Activated B cell treated with CpG ODN at 0.5 μM for 24 hours (primary cell): Measurements from ENCODE around the gene CCDC154. TPM values are rescaled to one million over a fixed set of nuclear protein-coding genes. Genes with fewer than 3 reads are reported as not detected.
"Not testable (repeated sequence)": the region's sequence is repeated elsewhere in the genome, so short reads cannot be mapped to it uniquely, and the experiment has no call there.

Experiments
- ATAC-seq: fragments of 200-7000 bp; cut with Tn5 transposase; one replicate; pipeline ENCODE4 v1.10.0; 2021; ENCODE audit warnings: low read depth, mild to moderate bottlenecking, moderate library complexity
- CTCF ChIA-PET: fragments of 350-600 bp; sonication (Branson Sonifier 250); formaldehyde crosslinking; loops from one replicate; lab custom pipeline; 2021; ENCODE audit warnings: antibody characterized with exemption; lab: Charles Lee
- POLR2A ChIA-PET: fragments of 350-600 bp; sonication (Branson Sonifier 250); formaldehyde crosslinking; loops from one replicate; lab custom pipeline; 2021; ENCODE audit warnings: antibody characterized with exemption; lab: Charles Lee
- DNase-seq: peaks from one replicate; pipeline ENCODE4 v3.0.0; 2022
- H3K27ac Mint-ChIP-seq: one replicate; pipeline ENCODE4 v1.8.0; 2020; ENCODE audit warnings: mixed read lengths
- H3K27me3 Mint-ChIP-seq: one replicate; pipeline ENCODE4 v1.8.0; 2021; ENCODE audit warnings: mixed read lengths
- H3K36me3 Mint-ChIP-seq: one replicate; pipeline ENCODE4 v1.8.0; 2021; ENCODE audit warnings: low read depth, mixed read lengths
- H3K4me1 Mint-ChIP-seq: one replicate; pipeline ENCODE4 v1.8.0; 2021; ENCODE audit warnings: mixed read lengths
- H3K4me3 Mint-ChIP-seq: one replicate; pipeline ENCODE4 v1.8.0; 2020; ENCODE audit warnings: mild to moderate bottlenecking, mixed read lengths
- H3K9me3 Mint-ChIP-seq: one replicate; pipeline ENCODE4 v1.8.0; 2020; ENCODE audit warnings: mixed read lengths
- intact Hi-C: fragments of 100-400 bp; cut with micrococcal nuclease; formaldehyde crosslinking; loops from one replicate; pipeline ENCODE4 v1.15.1; 2024
- total RNA-seq: library from RNA; stranded (reverse); gene quantifications from 2 replicates; pipeline ENCODE4 v1.2.3, GENCODE V29; 2022
- TF ChIP-seq, protein P1 (sequence below): fragments of 200-600 bp; IDR thresholded peaks from one replicate; pipeline ENCODE4 v1.8.0; 2022; ENCODE audit warnings: antibody characterized with exemption, mild to moderate bottlenecking

Gene CCDC154
- total RNA-seq, 1 donor from 2014 or later: 6.7 TPM

DNA sequence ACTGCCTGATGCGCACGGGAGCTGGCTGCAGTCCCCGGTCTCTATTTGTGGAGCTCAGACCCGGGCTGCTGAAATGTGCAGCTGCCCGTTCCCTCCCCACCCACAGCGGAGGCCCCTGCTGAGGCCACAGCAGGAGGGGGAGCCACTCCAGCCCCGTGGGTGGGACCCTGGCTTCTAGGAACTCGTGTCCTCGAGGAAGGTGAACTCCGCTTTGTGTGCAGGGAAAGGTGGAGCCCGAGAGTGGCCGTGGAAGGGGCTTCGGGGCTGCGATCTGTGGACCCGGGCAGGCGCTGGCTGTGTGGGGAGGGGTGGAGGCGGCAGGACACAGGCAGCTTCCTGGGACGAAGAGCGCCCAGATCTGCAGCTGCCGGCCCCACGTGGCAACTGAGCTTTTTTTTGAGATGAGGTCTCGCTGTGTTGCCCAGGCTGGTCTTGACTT, 2.9 kb downstream of the CCDC154 start:
- ATAC-seq: no peak
- no peaks in the 10 kb centered on the region for H3K9me3 Mint-ChIP-seq
- ChIA-PET CTCF (no interaction called here), POLR2A (interaction anchor here (4.0 kb wide), 1 partner anchor 21 kb away, joined by 16 read pairs; the partner anchor contains the start of gene UQCC4)
- TF ChIP-seq, protein P1, sequence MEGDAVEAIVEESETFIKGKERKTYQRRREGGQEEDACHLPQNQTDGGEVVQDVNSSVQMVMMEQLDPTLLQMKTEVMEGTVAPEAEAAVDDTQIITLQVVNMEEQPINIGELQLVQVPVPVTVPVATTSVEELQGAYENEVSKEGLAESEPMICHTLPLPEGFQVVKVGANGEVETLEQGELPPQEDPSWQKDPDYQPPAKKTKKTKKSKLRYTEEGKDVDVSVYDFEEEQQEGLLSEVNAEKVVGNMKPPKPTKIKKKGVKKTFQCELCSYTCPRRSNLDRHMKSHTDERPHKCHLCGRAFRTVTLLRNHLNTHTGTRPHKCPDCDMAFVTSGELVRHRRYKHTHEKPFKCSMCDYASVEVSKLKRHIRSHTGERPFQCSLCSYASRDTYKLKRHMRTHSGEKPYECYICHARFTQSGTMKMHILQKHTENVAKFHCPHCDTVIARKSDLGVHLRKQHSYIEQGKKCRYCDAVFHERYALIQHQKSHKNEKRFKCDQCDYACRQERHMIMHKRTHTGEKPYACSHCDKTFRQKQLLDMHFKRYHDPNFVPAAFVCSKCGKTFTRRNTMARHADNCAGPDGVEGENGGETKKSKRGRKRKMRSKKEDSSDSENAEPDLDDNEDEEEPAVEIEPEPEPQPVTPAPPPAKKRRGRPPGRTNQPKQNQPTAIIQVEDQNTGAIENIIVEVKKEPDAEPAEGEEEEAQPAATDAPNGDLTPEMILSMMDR: no peak
- DNase-seq: no peak
- H3K4me1 Mint-ChIP-seq: peaks cover 7% of the 10 kb centered on the region
- H3K27me3 Mint-ChIP-seq: no peaks in the 10 kb centered on the region
- H3K27ac Mint-ChIP-seq: no peak overlapping the region
- H3K4me3 Mint-ChIP-seq: no peak overlapping the region
- intact Hi-C loops: no loop called here
- H3K36me3 Mint-ChIP-seq: peaks cover 5% of the 10 kb centered on the region

DNA sequence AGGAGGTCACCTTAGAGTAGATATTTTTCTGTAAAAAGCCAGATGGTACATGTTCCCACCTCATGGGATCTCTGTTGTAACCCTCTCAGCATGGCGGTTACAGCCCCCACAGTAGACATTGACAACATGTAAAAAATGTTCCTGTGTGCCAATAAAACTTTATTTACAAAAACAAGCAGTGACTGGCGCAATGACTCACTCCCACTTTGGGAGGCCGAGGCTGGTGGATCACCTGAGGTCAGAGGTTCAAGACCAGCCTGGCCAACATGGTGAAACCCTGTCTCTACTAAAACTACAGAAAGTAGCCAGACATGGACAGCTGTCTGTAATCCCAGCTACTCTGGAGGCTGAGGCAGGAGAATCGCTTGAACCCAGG, 4.7 kb downstream of the CCDC154 start:
- H3K27me3 Mint-ChIP-seq, ATAC-seq, H3K27ac Mint-ChIP-seq, H3K4me3 Mint-ChIP-seq, H3K9me3 Mint-ChIP-seq, H3K4me1 Mint-ChIP-seq, H3K36me3 Mint-ChIP-seq, CTCF ChIA-PET, intact Hi-C loops, DNase-seq: not testable (repeated sequence)
- POLR2A ChIA-PET: interaction anchor here (1.1 kb wide), 1 partner anchor 12 kb away, joined by 4 read pairs; no protein-coding TSS in a partner anchor

DNA sequence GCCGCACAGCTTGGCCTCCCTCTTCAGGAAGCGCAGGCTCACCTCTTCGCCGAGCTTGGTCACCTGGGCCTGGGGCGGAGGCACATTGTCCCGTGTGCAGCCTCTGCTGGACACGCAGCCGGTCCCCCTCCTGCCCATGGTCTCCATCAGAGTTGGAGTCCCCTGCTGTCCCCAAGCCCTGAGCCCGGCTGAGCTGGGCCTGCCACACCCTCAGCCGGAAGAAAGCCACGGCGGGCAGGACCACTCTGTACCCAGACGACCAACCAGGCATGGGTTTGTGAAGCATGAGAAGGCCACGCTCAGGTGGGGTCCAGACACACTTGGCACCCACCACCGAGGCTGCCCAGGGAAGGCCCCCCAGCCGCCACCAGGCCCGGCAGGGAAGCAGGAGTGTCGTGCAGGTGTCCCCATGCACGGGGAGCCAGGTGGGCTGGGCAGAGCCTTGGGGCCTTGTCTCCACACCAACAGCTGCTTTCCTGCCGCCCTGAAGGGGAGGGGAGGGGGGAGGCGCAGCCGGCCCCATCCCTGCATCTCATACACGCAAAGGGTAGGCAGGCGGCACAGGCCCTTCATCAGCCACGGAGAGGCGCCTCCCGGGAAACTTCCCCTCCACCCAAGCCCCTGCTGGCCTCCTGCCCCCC, 5.2 kb downstream of the CCDC154 start:
- no peaks in the 10 kb centered on the region for H3K36me3 Mint-ChIP-seq
- POLR2A ChIA-PET: interaction anchor here (1.0 to 1.1 kb wide), 2 partner anchors 18 to 20 kb away, joined by 3 to 10 read pairs; no protein-coding TSS in a partner anchor
- CTCF ChIA-PET: no interaction called here
- DNase-seq (no peak), ATAC-seq (no peak)
- no peaks in the 10 kb centered on the region for H3K27me3 Mint-ChIP-seq
- H3K4me3 Mint-ChIP-seq: no peak overlapping the region
- no peaks in the 10 kb centered on the region for H3K4me1 Mint-ChIP-seq
- intact Hi-C loops: no loop called here
- H3K9me3 Mint-ChIP-seq: no peaks in the 10 kb centered on the region
- no peak overlapping the region for H3K27ac Mint-ChIP-seq
- TF ChIP-seq, protein P1: no peak

GRCh38 chr16:1438229-1439057, 5.9 kb downstream of the CCDC154 start:
- no peak for ATAC-seq
- Mint-ChIP-seq H3K27ac (no peak overlapping the region), H3K9me3 (no peaks in the 10 kb centered on the region), H3K4me1 (no peaks in the 10 kb centered on the region), H3K27me3 (no peaks in the 10 kb centered on the region), H3K4me3 (no peak overlapping the region), H3K36me3 (no peaks in the 10 kb centered on the region)
- intact Hi-C loops: no loop called here
- ChIA-PET CTCF (no interaction called here), POLR2A (interaction anchor here (1.0 to 1.1 kb wide), 2 partner anchors 17 to 20 kb away, joined by 3 to 10 read pairs; no protein-coding TSS in a partner anchor)
- no peak for DNase-seq
- TF ChIP-seq, protein P1: no peak

DNA sequence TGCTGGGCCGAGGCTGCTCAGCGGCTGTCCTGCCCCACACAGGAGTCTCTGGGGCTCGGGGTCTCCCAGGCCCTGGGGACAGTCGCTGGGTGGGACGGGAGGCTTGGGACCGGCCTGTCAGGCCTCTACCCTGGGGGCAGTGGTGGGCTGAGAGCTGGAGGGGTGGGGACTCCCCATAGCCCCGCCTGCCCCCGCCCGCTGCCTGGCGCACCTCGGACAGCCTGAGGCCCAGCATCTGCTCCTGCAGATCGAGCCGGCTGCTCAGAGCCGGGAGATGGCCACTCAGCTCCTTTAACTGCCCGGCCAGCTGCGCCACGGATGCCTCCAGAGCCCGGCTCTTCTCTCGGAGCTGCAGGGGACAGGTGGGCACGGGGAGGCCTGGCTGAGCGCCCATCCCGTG, 6.8 kb downstream of the CCDC154 start:
- ATAC-seq (no peak), DNase-seq (no peak)
- POLR2A ChIA-PET: interaction anchor here (1.1 kb wide), 1 partner anchor 17 kb away, joined by 10 read pairs; no protein-coding TSS in a partner anchor
- intact Hi-C loops: no loop called here
- no peak overlapping the region for H3K4me3 Mint-ChIP-seq
- CTCF ChIA-PET: no interaction called here
- no peak overlapping the region for H3K27ac Mint-ChIP-seq
- no peaks in the 10 kb centered on the region for H3K36me3 Mint-ChIP-seq
- TF ChIP-seq, protein P1: no peak
- no peaks in the 10 kb centered on the region for H3K4me1 Mint-ChIP-seq
- H3K9me3 Mint-ChIP-seq: no peaks in the 10 kb centered on the region
- no peaks in the 10 kb centered on the region for H3K27me3 Mint-ChIP-seq
